Trophoblast cell (in vitro differentiated cells and primary cell): Measurements from ENCODE around the gene CCDC30.

Source experiments
- DNase-seq, 2 donors: peaks; one replicate each; pipeline ENCODE4 v3.0.0-alpha.2; 2016
- H2AFZ ChIP-seq: 2 replicates; pipeline ENCODE4 v1.6.1; 2013; ENCODE audit warnings: low read length, moderate library complexity, mild to moderate bottlenecking; ENCODE audit not compliant: insufficient read depth, poor library complexity
- H2AK5ac ChIP-seq: 2 replicates; pipeline ENCODE4 v1.6.1; 2013; ENCODE audit warnings: mild to moderate bottlenecking, low read length
- H2BK120ac ChIP-seq: 2 replicates; pipeline ENCODE4 v1.6.1; 2013; ENCODE audit warnings: low read length, mild to moderate bottlenecking, moderate library complexity; ENCODE audit not compliant: insufficient read depth, poor library complexity
- H2BK12ac ChIP-seq: 2 replicates; pipeline ENCODE4 v1.6.1; 2013; ENCODE audit warnings: mild to moderate bottlenecking, low read length, moderate library complexity
- H2BK5ac ChIP-seq: 2 replicates; pipeline ENCODE4 v1.6.1; 2013; ENCODE audit warnings: low read length, low read depth, moderate library complexity, mild to moderate bottlenecking; ENCODE audit not compliant: poor library complexity
- H3K14ac ChIP-seq: 2 replicates; pipeline ENCODE4 v1.6.1; 2013; ENCODE audit warnings: mild to moderate bottlenecking, low read length
- H3K18ac ChIP-seq: 2 replicates; pipeline ENCODE4 v1.6.1; 2013; ENCODE audit warnings: mild to moderate bottlenecking, low read length
- H3K23ac ChIP-seq: 2 replicates; pipeline ENCODE4 v1.6.1; 2013; ENCODE audit warnings: low read length
- H3K27ac ChIP-seq: 2 replicates; pipeline ENCODE4 v1.5.1; 2013; ENCODE audit warnings: low read depth, mild to moderate bottlenecking, inconsistent platforms, low read length, moderate library complexity
- H3K27me3 ChIP-seq: 2 replicates; pipeline ENCODE4 v1.6.1; 2013; ENCODE audit warnings: inconsistent platforms, mild to moderate bottlenecking, low read length, moderate library complexity; ENCODE audit not compliant: insufficient read depth
- H3K36me3 ChIP-seq, 2 experiments: 1 replicate in 1 of 2; 2 replicates in 1 of 2; pipeline ENCODE4 v1.6.1; 2013; ENCODE audit warnings: low read length in 2 of 2, mild to moderate bottlenecking in 2 of 2, moderate library complexity in 1 of 2; ENCODE audit not compliant: insufficient read depth in 2 of 2, control insufficient read depth in 1 of 2
- H3K4ac ChIP-seq: 2 replicates; pipeline ENCODE4 v1.6.1; 2013; ENCODE audit warnings: low read depth, mild to moderate bottlenecking, low read length, moderate library complexity
- H3K4me1 ChIP-seq, 2 experiments: 1 replicate in 1 of 2; 2 replicates in 1 of 2; pipeline ENCODE4 v1.6.1; 2013; ENCODE audit warnings: low read length in 2 of 2, mild to moderate bottlenecking in 2 of 2, moderate library complexity in 1 of 2; ENCODE audit not compliant: insufficient read depth in 2 of 2, control insufficient read depth in 1 of 2
- H3K4me2 ChIP-seq: 2 replicates; pipeline ENCODE4 v1.6.1; 2013; ENCODE audit warnings: inconsistent platforms, mild to moderate bottlenecking, low read length, moderate library complexity
- H3K4me3 ChIP-seq: 2 replicates; pipeline ENCODE4 v1.5.1; 2013; ENCODE audit warnings: mild to moderate bottlenecking, low read depth, low read length, inconsistent platforms
- H3K79me1 ChIP-seq: one replicate; pipeline ENCODE4 v1.6.1; 2013; ENCODE audit warnings: low read length
- H3K79me2 ChIP-seq: 2 replicates; pipeline ENCODE4 v1.6.1; 2013; ENCODE audit warnings: low read length, mild to moderate bottlenecking; ENCODE audit not compliant: control insufficient read depth, insufficient read depth, poor library complexity
- H3K9ac ChIP-seq: 2 replicates; pipeline ENCODE4 v1.6.1; 2013; ENCODE audit warnings: mild to moderate bottlenecking, low read length
- H3K9me3 ChIP-seq: 2 replicates; pipeline ENCODE4 v1.6.1; 2013; ENCODE audit warnings: low read depth, mild to moderate bottlenecking, control low read depth, inconsistent platforms, low read length; ENCODE audit not compliant: insufficient read depth
- H4K12ac ChIP-seq: 2 replicates; pipeline ENCODE4 v1.6.1; 2013; ENCODE audit warnings: low read depth, mild to moderate bottlenecking, low read length, moderate library complexity
- H4K8ac ChIP-seq: 2 replicates; pipeline ENCODE4 v1.6.1; 2013; ENCODE audit warnings: low read depth, mild to moderate bottlenecking, low read length, moderate library complexity
- H4K91ac ChIP-seq: one replicate; pipeline ENCODE4 v1.6.1; 2013; ENCODE audit warnings: low read depth, mild to moderate bottlenecking, low read length, moderate library complexity
- WGBS: extraction: QIAGEN DNeasy Blood & Tissue Kit; methylation state at CpG from one replicate; pipeline ENCODE4 v1.1.7; 2013; ENCODE audit warnings: missing lambda C conversion rate; ENCODE audit not compliant: insufficient read length, insufficient coverage; ENCODE audit errors: extremely low coverage; 5-methylcytosine and 5-hydroxymethylcytosine counted together

Gene CCDC30

DNA sequence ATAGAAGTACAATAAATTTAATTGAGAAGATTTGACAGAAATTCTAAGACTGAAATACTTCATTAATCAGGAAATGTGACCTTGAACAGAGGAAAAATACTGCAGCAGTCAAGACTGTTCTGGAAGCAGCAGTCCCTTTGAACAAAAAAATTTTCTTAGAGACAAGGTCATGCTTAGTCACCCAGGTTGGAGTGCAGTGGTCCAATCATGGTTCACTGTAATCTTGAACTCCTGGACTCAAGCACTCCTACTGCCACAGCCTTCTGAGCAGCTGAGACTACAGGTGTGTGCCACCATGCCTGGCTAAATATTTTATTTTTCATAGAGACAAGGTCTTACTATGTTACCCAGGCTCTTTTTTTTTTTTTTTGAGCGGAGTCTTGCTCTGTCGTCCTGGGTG lies 1.9 kb upstream of the CCDC30 start:
- no CpG with 5 or more reads among the region's 2 CpGs for WGBS
- no peak for DNase-seq
- Histone ChIP-seq H3K18ac (no peak overlapping the region), H3K4me3 (no peak overlapping the region), H2BK5ac (no peak overlapping the region), H3K27me3 (no peaks in the 10 kb centered on the region), H3K9ac (no peak overlapping the region), H3K14ac (no peak overlapping the region), H3K79me1 (peaks cover 4% of the 10 kb centered on the region), H4K91ac (no peak overlapping the region), H3K4me2 (no peak overlapping the region), H2BK120ac (no peak overlapping the region), H3K9me3 (no peaks in the 10 kb centered on the region), H3K79me2 (peaks cover 6% of the 10 kb centered on the region), H3K4ac (no peak overlapping the region), H3K36me3 (peaks cover 0 to 8% of the 10 kb centered on the region in 2 experiments), H3K4me1 (peaks cover 5 to 6% of the 10 kb centered on the region in 2 experiments), H4K12ac (no peak overlapping the region), H2AK5ac (no peak overlapping the region), H2AFZ (no peak overlapping the region), H3K27ac (no peak overlapping the region), H3K23ac (no peak overlapping the region), H2BK12ac (no peak overlapping the region), H4K8ac (no peak overlapping the region)

DNA sequence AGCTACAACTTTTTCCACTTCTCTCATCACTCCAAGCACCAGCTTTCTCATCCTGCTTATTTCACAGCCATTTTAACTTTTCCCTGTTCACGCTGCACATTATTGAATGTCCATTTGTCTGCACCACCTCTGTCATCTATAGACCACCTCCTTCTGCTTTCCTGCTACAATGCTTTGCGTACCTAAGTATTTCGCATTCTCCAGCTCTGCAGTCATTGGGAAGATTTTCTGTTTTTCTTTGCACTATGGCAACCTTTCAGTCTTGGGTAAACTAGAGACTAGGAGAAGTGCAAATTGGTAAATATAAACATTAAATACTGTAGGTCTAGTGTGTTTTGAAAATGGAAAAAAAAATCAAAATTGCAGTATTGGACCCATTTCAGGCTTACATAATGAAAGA lies 835 bp downstream of the CCDC30 start:
- H2AK5ac ChIP-seq: no peak overlapping the region
- no peak overlapping the region for H3K4me3 ChIP-seq
- H2AFZ ChIP-seq: no peak overlapping the region
- WGBS: no CpG with 5 or more reads among the region's 3 CpGs
- no peak overlapping the region for H3K27ac ChIP-seq
- no peaks in the 10 kb centered on the region for H3K9me3 ChIP-seq
- peak; percentile 27 to 82 for DNase-seq
- no peak overlapping the region for H4K91ac ChIP-seq
- no peak overlapping the region for H3K23ac ChIP-seq
- peaks cover 0 to 5% of the 10 kb centered on the region in 2 experiments for H3K36me3 ChIP-seq
- no peak overlapping the region for H3K18ac ChIP-seq
- H4K8ac ChIP-seq: no peak overlapping the region
- no peak overlapping the region for H4K12ac ChIP-seq
- H3K79me1 ChIP-seq: no peaks in the 10 kb centered on the region
- no peaks in the 10 kb centered on the region for H3K79me2 ChIP-seq
- peak overlapping the region; percentile 96 for H3K4me2 ChIP-seq
- peaks cover 0 to 2% of the 10 kb centered on the region in 2 experiments for H3K4me1 ChIP-seq
- H3K4ac ChIP-seq: no peak overlapping the region
- no peak overlapping the region for H2BK5ac ChIP-seq
- H3K27me3 ChIP-seq: no peaks in the 10 kb centered on the region
- H3K9ac ChIP-seq: no peak overlapping the region
- no peak overlapping the region for H3K14ac ChIP-seq
- H2BK120ac ChIP-seq: no peak overlapping the region
- no peak overlapping the region for H2BK12ac ChIP-seq

DNA sequence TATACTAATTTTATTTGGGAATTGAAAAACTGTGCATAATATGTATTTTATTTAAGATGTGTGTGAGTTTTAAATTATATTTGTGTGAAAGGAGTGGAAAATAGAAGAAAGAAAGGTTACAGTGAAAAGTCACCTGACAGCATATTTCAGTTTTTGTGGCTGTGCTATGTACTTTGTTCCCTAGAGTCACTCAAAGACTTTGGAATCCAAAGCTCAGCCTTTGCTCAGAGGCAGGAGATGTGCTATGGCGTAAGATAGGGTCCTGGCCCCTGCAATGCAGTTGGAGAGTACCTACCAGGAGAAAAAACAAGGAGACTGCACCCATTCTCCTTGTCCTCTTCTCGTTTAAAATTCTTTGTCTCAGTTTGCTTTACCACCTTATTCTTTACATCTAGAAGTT lies 2.9 kb downstream of the CCDC30 start:
- H3K4me3 ChIP-seq: no peak overlapping the region
- no peak overlapping the region for H2BK120ac ChIP-seq
- no peak overlapping the region for H4K91ac ChIP-seq
- DNase-seq: peak in 1 of 2 donors; percentile 66
- no peak overlapping the region for H2BK12ac ChIP-seq
- H3K4ac ChIP-seq: no peak overlapping the region
- H3K9ac ChIP-seq: no peak overlapping the region
- no peaks in the 10 kb centered on the region for H3K27me3 ChIP-seq
- H3K4me2 ChIP-seq: no peak overlapping the region
- no peak overlapping the region for H3K18ac ChIP-seq
- no peak overlapping the region for H2AK5ac ChIP-seq
- H3K36me3 ChIP-seq: peaks cover 0 to 2% of the 10 kb centered on the region in 2 experiments
- H3K79me1 ChIP-seq: no peaks in the 10 kb centered on the region
- H3K23ac ChIP-seq: no peak overlapping the region
- no CpG with 5 or more reads among the region's 2 CpGs for WGBS
- no peaks in the 10 kb centered on the region for H3K79me2 ChIP-seq
- no peak overlapping the region for H3K27ac ChIP-seq
- H4K12ac ChIP-seq: no peak overlapping the region
- H3K4me1 ChIP-seq: peaks cover 0 to 2% of the 10 kb centered on the region in 2 experiments
- no peak overlapping the region for H2BK5ac ChIP-seq
- H4K8ac ChIP-seq: no peak overlapping the region
- no peaks in the 10 kb centered on the region for H3K9me3 ChIP-seq
- no peak overlapping the region for H3K14ac ChIP-seq
- no peak overlapping the region for H2AFZ ChIP-seq

DNA sequence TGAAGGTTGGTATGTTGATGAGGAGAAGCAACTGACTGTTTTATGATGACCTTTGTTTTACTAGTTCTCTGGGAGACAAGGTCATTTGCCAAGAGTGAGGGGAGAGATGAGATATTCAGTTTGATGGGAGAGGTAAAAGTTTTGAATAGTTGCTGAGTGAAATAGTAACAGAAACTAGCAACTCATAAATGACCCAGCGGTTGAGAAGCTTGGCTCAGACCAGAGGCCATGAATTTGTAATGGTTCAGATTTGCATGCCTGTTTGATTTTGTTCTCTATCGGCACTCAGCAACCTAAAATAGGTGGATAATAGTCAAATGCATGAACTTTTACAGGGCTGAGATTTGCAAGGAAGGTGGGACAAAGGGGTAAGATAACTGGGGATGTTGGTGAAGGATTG lies 6.6 kb downstream of the CCDC30 start:
- no peak overlapping the region for H3K4me3 ChIP-seq
- no peak overlapping the region for H3K9ac ChIP-seq
- no peaks in the 10 kb centered on the region for H3K9me3 ChIP-seq
- H2BK12ac ChIP-seq: no peak overlapping the region
- no peak overlapping the region for H3K4ac ChIP-seq
- no peak overlapping the region for H3K14ac ChIP-seq
- no peak overlapping the region for H3K18ac ChIP-seq
- H3K36me3 ChIP-seq: no peaks in the 10 kb centered on the region
- no peak overlapping the region for H2AK5ac ChIP-seq
- no peak overlapping the region for H4K91ac ChIP-seq
- DNase-seq: no peak
- H3K23ac ChIP-seq: no peak overlapping the region
- H2AFZ ChIP-seq: no peak overlapping the region
- H3K27ac ChIP-seq: no peak overlapping the region
- H4K8ac ChIP-seq: no peak overlapping the region
- no peaks in the 10 kb centered on the region for H3K4me1 ChIP-seq
- H3K79me1 ChIP-seq: no peaks in the 10 kb centered on the region
- no peak overlapping the region for H2BK5ac ChIP-seq
- H3K4me2 ChIP-seq: no peak overlapping the region
- no peaks in the 10 kb centered on the region for H3K79me2 ChIP-seq
- H2BK120ac ChIP-seq: no peak overlapping the region
- WGBS: no CpG with 5 or more reads among the region's 2 CpGs
- H3K27me3 ChIP-seq: no peaks in the 10 kb centered on the region
- no peak overlapping the region for H4K12ac ChIP-seq
